Loucy (cell line): ENCODE measurements around the gene TCEANC.

Experiments
- CTCF ChIP-seq: fragments of 200-600 bp; sonication (generic); conservative IDR thresholded peaks from 2 replicates; pipeline ENCODE4 v1.5.1; 2014; ENCODE audit warnings: mild to moderate bottlenecking, antibody characterized with exemption, low read length
- EZH2phosphoT487 ChIP-seq: fragments of 200-600 bp; IDR thresholded peaks from 2 replicates; pipeline ENCODE4 v1.6.1; 2018; ENCODE audit warnings: antibody characterized with exemption, mild to moderate bottlenecking, moderate library complexity, borderline replicate concordance

GRCh38 chrX:13688384-13688957 lies 35.5 kb downstream of the TCEANC start:
- TF ChIP-seq CTCF (no peak), EZH2phosphoT487 (no peak)
